ENCODE measurements around the gene SGMS1. TPM values are rescaled to one million over a fixed set of nuclear protein-coding genes. Genes with fewer than 3 reads are reported as not detected.
A peak's percentile ranks its signal among the peaks of the same experiment; 100 is the strongest.

The SGMS1 gene
- total and polyA plus RNA-seq, 2 experiments from 2014 or later: 15.0 to 34.7 TPM

DNA sequence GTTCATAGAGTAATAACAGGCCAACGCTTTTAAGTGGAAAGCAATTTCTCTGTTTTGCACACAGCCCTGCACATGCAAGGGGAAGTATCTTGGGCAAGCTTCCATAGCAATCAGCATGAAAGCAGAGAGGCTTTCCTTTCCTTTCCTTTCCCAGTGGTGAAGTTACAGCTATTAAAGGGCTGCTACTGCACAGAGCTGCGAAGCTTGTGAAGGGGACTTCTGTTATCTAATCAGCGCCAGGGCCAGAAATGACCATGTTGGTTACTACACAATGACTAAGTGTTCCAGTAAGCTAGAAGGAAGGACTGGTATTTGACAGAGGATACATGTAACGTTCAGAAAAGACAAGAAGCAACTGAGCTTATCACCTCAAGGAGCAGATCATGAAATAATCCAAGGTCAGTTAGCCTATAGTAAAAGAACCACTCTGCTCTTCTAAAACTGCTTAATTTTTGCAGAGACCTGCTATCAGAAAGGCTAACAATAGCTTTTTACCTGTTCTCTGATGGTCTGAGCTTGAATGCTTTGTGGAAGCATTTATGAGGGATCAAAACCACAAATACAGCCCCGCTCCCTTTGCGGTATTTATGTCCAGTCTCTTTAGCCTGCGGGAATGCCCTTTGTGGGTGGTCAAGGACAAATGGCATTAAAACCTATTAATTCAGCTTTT, 45.9 kb downstream of the SGMS1 start:
- DNase-seq (ENCODE audit: low spot score): no peak

More for the DNA sequence above, 45.9 kb downstream of the SGMS1 start:
- H3K27me3 ChIP-seq (ENCODE audit: insufficient read depth): no peaks in the 10 kb centered on the region
- peaks cover 65% of the 10 kb centered on the region for H3K4me1 ChIP-seq (ENCODE audit: insufficient read depth)
- Mint-ChIP-seq H3K9me3 (no peaks in the 10 kb centered on the region), H3K27ac (no peak overlapping the region), H3K4me3 (no peak overlapping the region), H3K27me3 (ENCODE audit: insufficient read depth, low read depth, poor library complexity) (no peaks in the 10 kb centered on the region), H3K36me3 (ENCODE audit: low read depth) (peaks cover 8% of the 10 kb centered on the region; the same call in 1 of the 3 replicates), H3K4me1 (peaks cover 73% of the 10 kb centered on the region)
- ATAC-seq: peak; percentile 28; the same call in 2 of the 3 replicates
- peaks cover 65% of the 10 kb centered on the region for H3K79me2 ChIP-seq (replicated peaks; ENCODE audit: insufficient read depth)
- H3K36me3 ChIP-seq (ENCODE audit: insufficient read depth): no peaks in the 10 kb centered on the region
- H3K9me2 ChIP-seq (ENCODE audit: insufficient read depth): no peaks in the 10 kb centered on the region
- H3K4me3 ChIP-seq: no peak overlapping the region
- H3K27ac ChIP-seq (ENCODE audit: low read depth): no peak overlapping the region
- no peaks in the 10 kb centered on the region for H4K20me1 ChIP-seq (replicated peaks; ENCODE audit: insufficient read depth)
- no peak for TF ChIP-seq EZH2phosphoT487 (IDR thresholded peaks at IDR 0.05; ENCODE audit: unreplicated experiment)
- TF ChIP-seq CREB1 (CRISPR knock-in tag; IDR thresholded peaks at IDR 0.05; ENCODE audit: low read depth): no peak
- TF ChIP-seq NANOG (IDR thresholded peaks at IDR 0.05; ENCODE audit: borderline replicate concordance): no peak
- no peak for TF ChIP-seq REST (IDR thresholded peaks at IDR 0.05; ENCODE audit: unreplicated experiment)
- no peak for TF ChIP-seq ZNF462 (CRISPR knock-in tag; IDR thresholded peaks at IDR 0.05)
- no peak for TF ChIP-seq POLR2AphosphoS5 (IDR thresholded peaks at IDR 0.05; ENCODE audit: low read depth)
- TF ChIP-seq ZNF331 (CRISPR knock-in tag; IDR thresholded peaks at IDR 0.05; ENCODE audit: low read depth): no peak
- no peak for TF ChIP-seq JUNB (IDR thresholded peaks at IDR 0.05; ENCODE audit: unreplicated experiment)
- TF ChIP-seq ZNF114 (CRISPR knock-in tag; IDR thresholded peaks at IDR 0.05): no peak
- TF ChIP-seq, protein P1, sequence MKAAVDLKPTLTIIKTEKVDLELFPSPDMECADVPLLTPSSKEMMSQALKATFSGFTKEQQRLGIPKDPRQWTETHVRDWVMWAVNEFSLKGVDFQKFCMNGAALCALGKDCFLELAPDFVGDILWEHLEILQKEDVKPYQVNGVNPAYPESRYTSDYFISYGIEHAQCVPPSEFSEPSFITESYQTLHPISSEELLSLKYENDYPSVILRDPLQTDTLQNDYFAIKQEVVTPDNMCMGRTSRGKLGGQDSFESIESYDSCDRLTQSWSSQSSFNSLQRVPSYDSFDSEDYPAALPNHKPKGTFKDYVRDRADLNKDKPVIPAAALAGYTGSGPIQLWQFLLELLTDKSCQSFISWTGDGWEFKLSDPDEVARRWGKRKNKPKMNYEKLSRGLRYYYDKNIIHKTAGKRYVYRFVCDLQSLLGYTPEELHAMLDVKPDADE (IDR thresholded peaks at IDR 0.05): no peak
- no peak for TF ChIP-seq STAT1 (IDR thresholded peaks at IDR 0.05; ENCODE audit: unreplicated experiment)
- no peak for TF ChIP-seq EZH2 (IDR thresholded peaks at IDR 0.05; ENCODE audit: low read depth, unreplicated experiment)
- TF ChIP-seq, protein P2, sequence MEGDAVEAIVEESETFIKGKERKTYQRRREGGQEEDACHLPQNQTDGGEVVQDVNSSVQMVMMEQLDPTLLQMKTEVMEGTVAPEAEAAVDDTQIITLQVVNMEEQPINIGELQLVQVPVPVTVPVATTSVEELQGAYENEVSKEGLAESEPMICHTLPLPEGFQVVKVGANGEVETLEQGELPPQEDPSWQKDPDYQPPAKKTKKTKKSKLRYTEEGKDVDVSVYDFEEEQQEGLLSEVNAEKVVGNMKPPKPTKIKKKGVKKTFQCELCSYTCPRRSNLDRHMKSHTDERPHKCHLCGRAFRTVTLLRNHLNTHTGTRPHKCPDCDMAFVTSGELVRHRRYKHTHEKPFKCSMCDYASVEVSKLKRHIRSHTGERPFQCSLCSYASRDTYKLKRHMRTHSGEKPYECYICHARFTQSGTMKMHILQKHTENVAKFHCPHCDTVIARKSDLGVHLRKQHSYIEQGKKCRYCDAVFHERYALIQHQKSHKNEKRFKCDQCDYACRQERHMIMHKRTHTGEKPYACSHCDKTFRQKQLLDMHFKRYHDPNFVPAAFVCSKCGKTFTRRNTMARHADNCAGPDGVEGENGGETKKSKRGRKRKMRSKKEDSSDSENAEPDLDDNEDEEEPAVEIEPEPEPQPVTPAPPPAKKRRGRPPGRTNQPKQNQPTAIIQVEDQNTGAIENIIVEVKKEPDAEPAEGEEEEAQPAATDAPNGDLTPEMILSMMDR (conservative IDR thresholded peaks at IDR 0.05; ENCODE audit: low read depth in 2 of 2): no peak
- no peak overlapping the region for H2AFZ ChIP-seq
- no peak overlapping the region; the same call in 1 of the 2 replicates for H3K4me2 ChIP-seq
- no peaks in the 10 kb centered on the region for H3F3A ChIP-seq (replicated peaks; ENCODE audit: low read depth)
